ENCODE data around the gene IPO13. TPM values are rescaled to one million over a fixed set of nuclear protein-coding genes. Genes with fewer than 3 reads are reported as not detected.
A peak's percentile ranks its signal among the peaks of the same experiment; 100 is the strongest.

IPO13 gene
- polyA plus RNA-seq, 3 donors, result 10.1 to 20.4 (median 10.6) TPM

- Histone ChIP-seq H3K4me2 (replicated peaks; ENCODE audit: extremely low read depth, low read length, poor library complexity, severe bottlenecking) (no peak overlapping the region), H3K4me1 (ENCODE audit: control insufficient read depth in 1 of 2, insufficient read depth in 2 of 2, low read length in 2 of 2) (no peaks in the 10 kb centered on the region), H3K4me3 (replicated peaks in 1 of 3; ENCODE audit: low read depth in 2 of 3, low read length in 3 of 3) (no peak overlapping the region), H4K20me1 (ENCODE audit: insufficient read depth, low read length) (peaks cover 4% of the 10 kb centered on the region), H3K9ac (ENCODE audit: insufficient read depth, low read length, poor library complexity, severe bottlenecking) (no peak overlapping the region), H3K79me2 (ENCODE audit: insufficient read depth, low read length) (peaks cover 10% of the 10 kb centered on the region), H2AFZ (ENCODE audit: insufficient read depth, low read depth, low read length, poor library complexity, severe bottlenecking) (no peak overlapping the region), H3K27me3 (ENCODE audit: control insufficient read depth in 2 of 2, insufficient read depth in 2 of 2, low read length in 2 of 2) (no peaks in the 10 kb centered on the region), H3K9me3 (replicated peaks in 1 of 2; ENCODE audit: control insufficient read depth in 1 of 2, insufficient read depth in 1 of 2, low read length in 2 of 2) (no peaks in the 10 kb centered on the region), H3K36me3 (replicated peaks in 1 of 2; ENCODE audit: control insufficient read depth in 1 of 2, insufficient read depth in 2 of 2, low read length in 2 of 2) (peaks cover 33 to 59% of the 10 kb centered on the region in 2 donors), H3K27ac (ENCODE audit: low read depth in 1 of 2, low read length in 2 of 2) (no peak overlapping the region)
- H3K27me3 Mint-ChIP-seq (ENCODE audit: low read depth in 3 of 3), result no peaks in the 10 kb centered on the region
- peaks cover 33 to 51% of the 10 kb centered on the region in 2 donors for H3K36me3 Mint-ChIP-seq
- intact Hi-C loops (cut with micrococcal nuclease), result no loop called here
- no peak for DNase-seq
- TF ChIP-seq, protein P1, sequence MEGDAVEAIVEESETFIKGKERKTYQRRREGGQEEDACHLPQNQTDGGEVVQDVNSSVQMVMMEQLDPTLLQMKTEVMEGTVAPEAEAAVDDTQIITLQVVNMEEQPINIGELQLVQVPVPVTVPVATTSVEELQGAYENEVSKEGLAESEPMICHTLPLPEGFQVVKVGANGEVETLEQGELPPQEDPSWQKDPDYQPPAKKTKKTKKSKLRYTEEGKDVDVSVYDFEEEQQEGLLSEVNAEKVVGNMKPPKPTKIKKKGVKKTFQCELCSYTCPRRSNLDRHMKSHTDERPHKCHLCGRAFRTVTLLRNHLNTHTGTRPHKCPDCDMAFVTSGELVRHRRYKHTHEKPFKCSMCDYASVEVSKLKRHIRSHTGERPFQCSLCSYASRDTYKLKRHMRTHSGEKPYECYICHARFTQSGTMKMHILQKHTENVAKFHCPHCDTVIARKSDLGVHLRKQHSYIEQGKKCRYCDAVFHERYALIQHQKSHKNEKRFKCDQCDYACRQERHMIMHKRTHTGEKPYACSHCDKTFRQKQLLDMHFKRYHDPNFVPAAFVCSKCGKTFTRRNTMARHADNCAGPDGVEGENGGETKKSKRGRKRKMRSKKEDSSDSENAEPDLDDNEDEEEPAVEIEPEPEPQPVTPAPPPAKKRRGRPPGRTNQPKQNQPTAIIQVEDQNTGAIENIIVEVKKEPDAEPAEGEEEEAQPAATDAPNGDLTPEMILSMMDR (IDR thresholded peaks at IDR 0.05), result no peak
- H3K4me3 Mint-ChIP-seq, result no peak overlapping the region
- WGBS (ENCODE audit: insufficient coverage), result 91% methylated on average over 2 of the region's 3 CpGs
- H3K4me1 Mint-ChIP-seq, result peaks cover 12% of the 10 kb centered on the region
- H3K9me3 Mint-ChIP-seq, result no peaks in the 10 kb centered on the region
- H3K27ac Mint-ChIP-seq, result peak overlapping the region in 1 of 7 donors; percentile 52
These were observed 6.6 kb downstream of the IPO13 start for GRCh38 chr1:43953361-43953760.

DNA sequence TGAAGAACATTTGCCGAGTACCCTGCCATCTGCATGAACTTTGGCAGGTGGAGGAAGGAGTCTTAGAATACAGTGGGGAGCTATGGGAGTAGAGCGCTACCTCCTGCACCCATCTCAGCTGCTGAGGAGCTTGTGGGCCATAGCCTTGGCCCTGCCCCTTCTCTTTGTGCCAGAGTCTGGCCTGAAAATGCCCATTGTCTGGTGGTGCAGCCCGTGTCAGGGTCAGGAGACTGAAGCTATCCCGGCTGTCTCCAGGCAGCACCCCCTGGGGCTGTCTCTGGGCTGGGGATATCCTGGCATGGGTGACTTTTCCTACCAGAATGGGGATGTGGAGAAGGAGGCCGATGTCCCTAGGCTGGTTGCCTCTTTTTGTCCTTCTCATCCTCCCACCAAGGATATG is 7.3 kb downstream of the IPO13 start:
- no peak overlapping the region for H3K4me2 ChIP-seq (replicated peaks; ENCODE audit: extremely low read depth, low read length, poor library complexity, severe bottlenecking)
- H3K36me3 ChIP-seq (replicated peaks in 1 of 2; ENCODE audit: control insufficient read depth in 1 of 2, insufficient read depth in 2 of 2, low read length in 2 of 2), result peaks cover 37 to 63% of the 10 kb centered on the region in 2 donors
- no peak overlapping the region for H3K4me3 ChIP-seq (replicated peaks in 1 of 3; ENCODE audit: low read depth in 2 of 3, low read length in 3 of 3)
- no peaks in the 10 kb centered on the region for H3K9me3 ChIP-seq (replicated peaks in 1 of 2; ENCODE audit: control insufficient read depth in 1 of 2, insufficient read depth in 1 of 2, low read length in 2 of 2)
- intact Hi-C loops (cut with micrococcal nuclease), result no loop called here
- no peaks in the 10 kb centered on the region for H3K9me3 Mint-ChIP-seq
- no peak overlapping the region for H3K27ac ChIP-seq (ENCODE audit: low read depth in 1 of 2, low read length in 2 of 2)
- H3K4me1 Mint-ChIP-seq, result peaks cover 5% of the 10 kb centered on the region
- TF ChIP-seq, protein P1 (IDR thresholded peaks at IDR 0.05), result no peak
- 100% methylated on average over 2 of the region's 5 CpGs for WGBS (ENCODE audit: insufficient coverage)
- H3K9ac ChIP-seq (ENCODE audit: insufficient read depth, low read length, poor library complexity, severe bottlenecking), result no peak overlapping the region
- H3K27me3 Mint-ChIP-seq (ENCODE audit: low read depth in 3 of 3), result no peaks in the 10 kb centered on the region
- peaks cover 4% of the 10 kb centered on the region for H4K20me1 ChIP-seq (ENCODE audit: insufficient read depth, low read length)
- no peaks in the 10 kb centered on the region for H3K27me3 ChIP-seq (ENCODE audit: control insufficient read depth in 2 of 2, insufficient read depth in 2 of 2, low read length in 2 of 2)
- no peak overlapping the region for H2AFZ ChIP-seq (ENCODE audit: insufficient read depth, low read depth, low read length, poor library complexity, severe bottlenecking)
- DNase-seq, result no peak
- H3K27ac Mint-ChIP-seq, result no peak overlapping the region
- H3K4me3 Mint-ChIP-seq, result no peak overlapping the region
- peaks cover 10% of the 10 kb centered on the region for H3K79me2 ChIP-seq (ENCODE audit: insufficient read depth, low read length)
- no peaks in the 10 kb centered on the region for H3K4me1 ChIP-seq (ENCODE audit: control insufficient read depth in 1 of 2, insufficient read depth in 2 of 2, low read length in 2 of 2)
- H3K36me3 Mint-ChIP-seq, result peaks cover 40 to 58% of the 10 kb centered on the region in 2 donors

All from CD14-positive monocyte (primary cell).